GM23338 (cell line): ENCODE measurements around the gene RAMAC. TPM values are rescaled to one million over a fixed set of nuclear protein-coding genes. Genes with fewer than 3 reads are reported as not detected.

Experiments used
- CREB1 ChIP-seq: fragments of 250-450 bp; sonication (Bioruptor Pico); IDR thresholded peaks from 2 replicates; pipeline ENCODE4 v1.5.0; 2020; ENCODE audit warnings: low read depth, mild to moderate bottlenecking, moderate library complexity
- EZH2phosphoT487 ChIP-seq: fragments of 200-600 bp; sonication (generic); IDR thresholded peaks from one replicate; pipeline ENCODE4 v1.8.1; 2018; ENCODE audit warnings: antibody characterized with exemption; ENCODE audit not compliant: unreplicated experiment
- REST ChIP-seq: IDR thresholded peaks from one replicate; pipeline ENCODE4 v1.6.1; 2018; ENCODE audit warnings: antibody characterized with exemption; ENCODE audit not compliant: unreplicated experiment
- STAT1 ChIP-seq: IDR thresholded peaks from one replicate; pipeline ENCODE4 v1.6.1; 2016; ENCODE audit warnings: antibody characterized with exemption; ENCODE audit not compliant: unreplicated experiment
- ZNF114 ChIP-seq: fragments of 250-450 bp; sonication (Bioruptor Pico); IDR thresholded peaks from 2 replicates; pipeline ENCODE4 v1.5.0; 2020; ENCODE audit warnings: mild to moderate bottlenecking, moderate library complexity
- ZNF462 ChIP-seq: fragments of 250-450 bp; sonication (Bioruptor Pico); IDR thresholded peaks from 2 replicates; pipeline ENCODE4 v1.5.0; 2020; ENCODE audit warnings: mild to moderate bottlenecking, moderate library complexity
- polyA plus RNA-seq: library from polyadenylated mRNA; unstranded; fragments of >200 nt; fragmentation: Nextera tagmentation; extraction: Ambion mirVana; gene quantifications from 2 replicates; pipeline ENCODE4 v1.2.1, GENCODE V29; 2016
- total RNA-seq: library from RNA; depleted of rRNA; stranded (reverse); fragments of >200 nt; shearing (Covaris generic); gene quantifications from 2 replicates; pipeline ENCODE4 v1.2.3, GENCODE V29; 2014
- TF ChIP-seq, protein P1 (sequence below), 2 experiments: fragments of 200-600 bp in 1 of 2; sonication (generic) in 1 of 2; conservative IDR thresholded peaks; 2 replicates each; pipeline versions ENCODE4 v1.5.1 to v1.6.1; 2016 to 2017; ENCODE audit warnings: antibody characterized with exemption in 2 of 2, low read depth in 2 of 2, mild to moderate bottlenecking in 2 of 2, moderate library complexity in 1 of 2

RAMAC gene
- total and polyA plus RNA-seq, 2 experiments from 2014 or later, result 27.4 to 58.6 TPM

DNA sequence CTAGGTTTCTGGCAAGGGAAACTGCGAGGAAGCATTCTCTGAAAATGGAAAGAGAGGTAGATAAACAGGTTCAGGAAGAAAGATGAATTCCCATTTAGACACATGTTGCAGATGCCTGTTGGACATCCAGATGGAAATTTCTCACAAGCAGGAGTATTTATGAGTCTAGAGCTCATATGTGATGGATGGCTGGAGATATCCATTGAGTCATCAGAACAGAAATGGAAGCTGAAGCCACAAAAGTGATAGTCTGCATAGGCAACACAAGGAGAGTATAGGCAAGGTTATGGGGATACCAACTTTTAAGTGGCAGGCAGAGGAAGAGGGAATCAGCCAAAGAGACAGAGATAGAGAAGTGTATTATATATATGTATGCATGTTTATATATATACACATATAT is 6.3 kb upstream of the RAMAC start (continued):
- TF ChIP-seq ZNF462, result no peak
- TF ChIP-seq EZH2phosphoT487, result no peak
- no peak for TF ChIP-seq CREB1 (CRISPR knock-in tag)
- no peak for TF ChIP-seq REST
- no peak for TF ChIP-seq ZNF114 (CRISPR knock-in tag)
- no peak for TF ChIP-seq STAT1
- TF ChIP-seq, protein P1, sequence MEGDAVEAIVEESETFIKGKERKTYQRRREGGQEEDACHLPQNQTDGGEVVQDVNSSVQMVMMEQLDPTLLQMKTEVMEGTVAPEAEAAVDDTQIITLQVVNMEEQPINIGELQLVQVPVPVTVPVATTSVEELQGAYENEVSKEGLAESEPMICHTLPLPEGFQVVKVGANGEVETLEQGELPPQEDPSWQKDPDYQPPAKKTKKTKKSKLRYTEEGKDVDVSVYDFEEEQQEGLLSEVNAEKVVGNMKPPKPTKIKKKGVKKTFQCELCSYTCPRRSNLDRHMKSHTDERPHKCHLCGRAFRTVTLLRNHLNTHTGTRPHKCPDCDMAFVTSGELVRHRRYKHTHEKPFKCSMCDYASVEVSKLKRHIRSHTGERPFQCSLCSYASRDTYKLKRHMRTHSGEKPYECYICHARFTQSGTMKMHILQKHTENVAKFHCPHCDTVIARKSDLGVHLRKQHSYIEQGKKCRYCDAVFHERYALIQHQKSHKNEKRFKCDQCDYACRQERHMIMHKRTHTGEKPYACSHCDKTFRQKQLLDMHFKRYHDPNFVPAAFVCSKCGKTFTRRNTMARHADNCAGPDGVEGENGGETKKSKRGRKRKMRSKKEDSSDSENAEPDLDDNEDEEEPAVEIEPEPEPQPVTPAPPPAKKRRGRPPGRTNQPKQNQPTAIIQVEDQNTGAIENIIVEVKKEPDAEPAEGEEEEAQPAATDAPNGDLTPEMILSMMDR (conservative IDR thresholded peaks at IDR 0.05; ENCODE audit: low read depth in 2 of 2), result no peak
